Stomach (tissue), 9 donors: ENCODE measurements around the gene TK1. TPM values are rescaled to one million over a fixed set of nuclear protein-coding genes. Genes with fewer than 3 reads are reported as not detected.

Source experiments
- DNase-seq, 2 donors: peaks; one replicate each; pipeline versions ENCODE4 v3.0.0 to v3.0.0-alpha.2; 2013 to 2019
- H3K27ac ChIP-seq, 5 donors: fragments of 200-600 bp in 4 of 5; sonication (generic) in 4 of 5; one replicate each; pipeline ENCODE4 v1.5.1; 2013 to 2019; ENCODE audit warnings: mild to moderate bottlenecking in 1 of 5, moderate library complexity in 1 of 5
- H3K27me3 ChIP-seq, 3 donors: fragments of 200-600 bp; sonication (generic); one replicate each; pipeline ENCODE4 v1.5.1; 2017 to 2019; ENCODE audit warnings: mixed run types in 1 of 3
- H3K36me3 ChIP-seq, 4 donors: fragments of 200-600 bp; sonication (generic); 1 replicate in 3 of 4; 2 replicates in 1 of 4; pipeline ENCODE4 v1.5.1; 2016 to 2019
- H3K4me1 ChIP-seq, 4 donors: fragments of 200-600 bp; sonication (generic); one replicate each; pipeline ENCODE4 v1.5.1; 2016 to 2019
- H3K4me3 ChIP-seq, 4 donors: fragments of 200-600 bp; sonication (generic) in 3 of 4; one replicate each; pipeline ENCODE4 v1.5.1; 2016 to 2019; ENCODE audit warnings: mild to moderate bottlenecking in 1 of 4
- H3K9me3 ChIP-seq, 4 donors: fragments of 200-600 bp; sonication (generic); one replicate each; pipeline ENCODE4 v1.5.1; 2016 to 2019
- CTCF ChIP-seq, 7 experiments: fragments of 450-650 bp in 4 of 7; fragments of 200-600 bp in 3 of 7; sonication (generic) in 3 of 7; IDR thresholded peaks; one replicate each; pipeline ENCODE4 v1.5.1; 2016 to 2019; ENCODE audit warnings: antibody characterized with exemption in 7 of 7, control low read depth in 2 of 7, mild to moderate bottlenecking in 1 of 7
- EP300 ChIP-seq: sonication (generic); formaldehyde crosslinking; IDR thresholded peaks from one replicate; pipeline ENCODE4 v1.6.1; 2017; ENCODE audit warnings: antibody characterized with exemption
- POLR2A ChIP-seq, 4 donors: fragments of 450-650 bp; IDR thresholded peaks; one replicate each; pipeline ENCODE4 v1.6.1; 2016; ENCODE audit warnings: antibody characterized with exemption in 4 of 4, control low read depth in 2 of 4, mild to moderate bottlenecking in 1 of 4, moderate library complexity in 1 of 4
- POLR2AphosphoS5 ChIP-seq, 3 donors: sonication (generic); formaldehyde crosslinking; IDR thresholded peaks; one replicate each; pipeline ENCODE4 v1.6.1; 2016; ENCODE audit warnings: antibody characterized with exemption in 3 of 3
- WGBS, 5 donors: extraction: QIAGEN DNeasy Blood & Tissue Kit in 3 of 5; methylation state at CpG; one replicate each; pipeline versions ENCODE4 v1.1.5 to v1.1.7; 2013 to 2018; 5-methylcytosine and 5-hydroxymethylcytosine counted together
- intact Hi-C: fragments of 100-400 bp; cut with DNase I; formaldehyde crosslinking; loops from one replicate; pipeline ENCODE4 v1.15.1; 2023; ENCODE audit warnings: low total_unique reads
- polyA plus RNA-seq, 3 donors: library from polyadenylated mRNA; stranded (reverse); fragments of 200-250 nt; gene quantifications; one replicate each; pipeline ENCODE4 v1.2.3, GENCODE V29; 2013
- total RNA-seq, 5 donors: library from RNA; depleted of rRNA; stranded (reverse); fragments of >200 nt; gene quantifications; one replicate each; pipeline versions ENCODE4 v1.1.0 to v1.2.3, GENCODE V29; 2014 to 2016
- donor health status: healthy with polysubstance abuse.
- donor health status: Bipolar disorder and iron deficiency.
- donor health status: healthy.

The TK1 gene
- total and polyA plus RNA-seq, 8 donors, result 4.5 to 38.1 (median 17.7) TPM

- no peak overlapping the region for H3K4me3 ChIP-seq
- no peaks in the 10 kb centered on the region for H3K36me3 ChIP-seq
- WGBS, 5 donors, result 30 to 39% (median 34%) methylated on average over 10 to 11 of the region's 11 CpGs
- H3K27me3 ChIP-seq, result no peaks in the 10 kb centered on the region
- no peaks in the 10 kb centered on the region for H3K9me3 ChIP-seq
- intact Hi-C loops, result no loop called here
- peaks cover 45 to 94% (median 72%) of the 10 kb centered on the region in 4 donors for H3K4me1 ChIP-seq
- peak overlapping the region; percentile 75 to 87 (median 81) for H3K27ac ChIP-seq
- DNase-seq, result peak; percentile 90 to 94
- TF ChIP-seq POLR2AphosphoS5 (IDR thresholded peaks at IDR 0.05), result peak in 2 of 3 donors; percentile 11 to 72
- no peak for TF ChIP-seq CTCF (IDR thresholded peaks at IDR 0.05)
These were observed 42.6 kb downstream of the TK1 start for GRCh38 chr17:78144147-78144719.

GRCh38 chr17:78143214-78144146 lies 43.4 kb downstream of the TK1 start:
- Histone ChIP-seq H3K4me3 (no peak overlapping the region), H3K27ac (peak overlapping the region; percentile 75 to 87 (median 81)), H3K4me1 (peaks cover 43 to 92% (median 68%) of the 10 kb centered on the region in 4 donors), H3K9me3 (no peaks in the 10 kb centered on the region), H3K27me3 (no peaks in the 10 kb centered on the region), H3K36me3 (no peaks in the 10 kb centered on the region)
- WGBS, 5 donors, result 87 to 90% (median 88%) methylated on average over 20 to 21 of the region's 21 CpGs
- DNase-seq, result no peak
- intact Hi-C loops, result no loop called here
- TF ChIP-seq POLR2AphosphoS5 (IDR thresholded peaks at IDR 0.05), result no peak
- TF ChIP-seq EP300, result no peak
- no peak for TF ChIP-seq POLR2A (IDR thresholded peaks at IDR 0.05)
- no peak for TF ChIP-seq CTCF (IDR thresholded peaks at IDR 0.05)

GRCh38 chr17:78142119-78142861 lies 44.6 kb downstream of the TK1 start:
- TF ChIP-seq POLR2AphosphoS5 (IDR thresholded peaks at IDR 0.05) (no peak), EP300 (no peak), CTCF (IDR thresholded peaks at IDR 0.05) (no peak), POLR2A (IDR thresholded peaks at IDR 0.05) (no peak)
- intact Hi-C loops, result no loop called here
- peaks cover 39 to 92% (median 62%) of the 10 kb centered on the region in 4 donors for H3K4me1 ChIP-seq
- no peaks in the 10 kb centered on the region for H3K27me3 ChIP-seq
- peak overlapping the region in 1 of 5 donors; percentile 61 for H3K27ac ChIP-seq
- no peak overlapping the region for H3K4me3 ChIP-seq
- peak; percentile 73 to 79 for DNase-seq
- 61 to 84% (median 69%) methylated on average over 14 to 16 of the region's 16 CpGs for WGBS, 5 donors
- no peaks in the 10 kb centered on the region for H3K9me3 ChIP-seq
- H3K36me3 ChIP-seq, result no peaks in the 10 kb centered on the region

- Histone ChIP-seq H3K27me3 (no peaks in the 10 kb centered on the region), H3K4me3 (no peak overlapping the region), H3K9me3 (no peaks in the 10 kb centered on the region), H3K36me3 (no peaks in the 10 kb centered on the region), H3K4me1 (peaks cover 39 to 90% (median 61%) of the 10 kb centered on the region in 4 donors), H3K27ac (peak overlapping the region in 1 of 5 donors; percentile 61)
- DNase-seq, result peak in 1 of 2 donors; percentile 36
- intact Hi-C loops, result no loop called here
- 67 to 74% (median 72%) methylated on average over 16 to 20 of the region's 20 CpGs for WGBS, 5 donors
- TF ChIP-seq CTCF (IDR thresholded peaks at IDR 0.05) (no peak), POLR2A (IDR thresholded peaks at IDR 0.05) (no peak), POLR2AphosphoS5 (IDR thresholded peaks at IDR 0.05) (no peak), EP300 (no peak)
These were observed 45.3 kb downstream of the TK1 start for GRCh38 chr17:78141437-78142118.
